Activated gamma-delta T cell (primary cell): Measurements from ENCODE around the gene PDE4B.

Experiments used
- DNase-seq: peaks from one replicate; lab custom pipeline; 2025; lab: John Stamatoyannopoulos, UW

The PDE4B gene

GRCh38 chr1:66240491-66241484 lies 448.1 kb downstream of the PDE4B start:
- DNase-seq = no peak

- DNase-seq = no peak
Observed at GRCh38 chr1:66242646-66243547, 450.2 kb downstream of the PDE4B start.

- no peak for DNase-seq
Observed at GRCh38 chr1:66243548-66244130, 450.9 kb downstream of the PDE4B start.

DNA sequence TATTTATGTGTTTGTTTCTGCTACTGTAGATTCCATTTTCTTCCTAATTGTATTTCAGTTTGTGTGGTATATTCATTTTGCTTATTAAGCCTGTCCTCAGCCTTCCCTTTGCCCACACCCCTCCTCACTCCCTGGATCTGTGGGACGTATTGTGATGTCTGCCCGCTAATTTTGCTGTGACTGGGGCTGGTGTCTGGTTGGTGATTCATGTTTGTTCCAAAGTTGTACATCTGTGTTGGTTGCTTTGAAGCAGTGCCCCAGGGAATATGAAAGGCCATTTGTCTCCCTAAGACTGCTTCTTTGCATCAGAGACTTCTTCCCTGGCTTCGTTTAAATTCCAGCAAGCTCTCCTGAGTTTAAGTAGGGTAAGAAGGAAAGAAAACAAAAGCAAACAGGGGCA lies 451.7 kb downstream of the PDE4B start:
- no peak for DNase-seq

DNA sequence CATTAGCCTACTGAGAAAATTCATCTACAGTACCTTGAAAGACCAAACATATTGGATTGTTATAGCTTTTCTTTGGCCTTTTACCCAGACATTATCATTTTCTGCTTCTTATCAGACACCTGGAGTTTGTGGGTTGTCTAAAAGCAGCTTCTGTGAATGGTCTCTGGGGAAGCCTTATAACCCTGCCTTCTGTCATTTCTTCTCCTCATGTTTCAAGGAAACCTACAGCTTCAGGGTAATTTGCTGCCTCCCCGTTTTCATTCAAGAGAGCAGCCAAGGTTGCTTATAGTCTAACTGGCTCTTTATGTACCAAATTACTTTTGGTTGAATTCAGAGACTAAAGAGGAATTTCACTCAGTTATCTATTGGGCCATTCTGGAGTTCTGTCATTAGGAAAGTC lies 453.0 kb downstream of the PDE4B start:
- no peak for DNase-seq

- DNase-seq = no peak
Observed at GRCh38 chr1:66246351-66247269, 453.9 kb downstream of the PDE4B start.

- DNase-seq = no peak
Observed at GRCh38 chr1:66247415-66248208, 454.9 kb downstream of the PDE4B start.

DNA sequence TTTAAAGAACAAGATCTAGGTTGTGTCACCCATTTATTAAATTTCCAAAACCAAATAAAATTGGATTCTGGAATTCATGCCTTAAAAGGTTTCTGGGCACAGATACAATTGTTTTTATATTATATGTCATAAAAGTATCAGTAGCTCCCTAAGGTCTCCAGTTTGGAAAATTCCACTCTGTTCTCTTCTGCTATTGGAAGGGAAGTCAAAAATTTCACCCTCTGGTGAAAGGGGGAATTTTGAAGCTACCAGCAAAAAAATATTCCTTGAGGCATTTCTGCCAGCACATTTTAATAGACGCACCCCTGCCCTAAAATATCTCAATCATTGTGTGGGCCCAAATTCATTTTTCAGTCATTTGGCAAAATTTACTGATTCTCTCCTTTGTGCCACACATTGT lies 455.6 kb downstream of the PDE4B start:
- no peak for DNase-seq

- DNase-seq = no peak
Observed at GRCh38 chr1:66248746-66249145, 456.1 kb downstream of the PDE4B start.

DNA sequence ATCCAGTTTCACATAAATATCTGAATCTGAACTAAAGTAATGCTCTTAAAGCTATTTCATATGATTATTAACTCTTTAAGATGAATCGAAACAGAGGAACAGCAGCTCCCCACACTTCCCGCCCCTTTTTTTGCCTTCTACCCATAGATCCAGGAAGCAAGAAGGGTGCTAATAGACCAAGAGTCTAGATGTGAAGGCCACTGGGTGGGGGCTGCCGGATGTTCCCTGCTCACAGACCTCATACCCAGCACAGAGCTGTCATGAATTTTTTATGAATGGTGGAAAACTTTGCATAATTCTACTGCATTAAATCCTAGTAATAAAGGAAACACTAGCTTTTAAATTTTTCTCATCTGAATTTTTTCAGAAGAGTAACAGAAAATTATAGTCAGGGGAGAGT lies 457.4 kb downstream of the PDE4B start:
- DNase-seq = no peak

GRCh38 chr1:66250478-66250877 lies 457.8 kb downstream of the PDE4B start:
- no peak for DNase-seq

- no peak for DNase-seq
Observed at GRCh38 chr1:66251546-66251945, 458.9 kb downstream of the PDE4B start.

DNA sequence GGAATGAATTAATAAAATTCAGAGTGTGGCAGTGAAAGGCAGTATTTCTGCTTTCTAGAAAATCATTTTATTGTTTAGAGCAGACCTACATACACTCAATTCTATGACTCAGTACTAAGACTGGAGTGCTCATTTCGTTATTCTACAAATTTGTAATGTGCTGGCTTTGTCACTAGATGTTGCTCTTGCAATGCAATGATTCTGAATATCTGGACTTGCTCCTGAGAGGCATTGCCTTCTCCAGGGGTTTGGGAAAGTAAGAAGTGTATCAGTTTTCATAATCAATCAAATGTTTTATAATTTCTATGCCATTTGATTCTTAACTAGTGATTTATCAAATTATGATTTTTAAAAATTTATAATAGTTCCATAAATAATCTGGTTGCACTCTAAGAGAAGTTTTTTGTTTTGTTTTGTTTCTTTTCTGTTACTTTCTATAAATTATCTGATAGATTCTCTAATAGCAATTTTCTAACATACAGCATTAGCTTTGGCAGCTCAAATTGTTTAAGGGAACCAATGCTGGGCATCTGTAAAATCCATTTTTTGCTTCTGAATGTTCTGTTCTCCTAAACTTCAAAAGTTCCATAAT lies 460.7 kb downstream of the PDE4B start:
- DNase-seq = no peak

GRCh38 chr1:66254785-66255184 lies 462.1 kb downstream of the PDE4B start:
- DNase-seq = no peak

- DNase-seq = no peak
Observed at GRCh38 chr1:66256629-66257572, 464.2 kb downstream of the PDE4B start.

GRCh38 chr1:66258404-66259105 lies 465.9 kb downstream of the PDE4B start:
- DNase-seq = no peak

DNA sequence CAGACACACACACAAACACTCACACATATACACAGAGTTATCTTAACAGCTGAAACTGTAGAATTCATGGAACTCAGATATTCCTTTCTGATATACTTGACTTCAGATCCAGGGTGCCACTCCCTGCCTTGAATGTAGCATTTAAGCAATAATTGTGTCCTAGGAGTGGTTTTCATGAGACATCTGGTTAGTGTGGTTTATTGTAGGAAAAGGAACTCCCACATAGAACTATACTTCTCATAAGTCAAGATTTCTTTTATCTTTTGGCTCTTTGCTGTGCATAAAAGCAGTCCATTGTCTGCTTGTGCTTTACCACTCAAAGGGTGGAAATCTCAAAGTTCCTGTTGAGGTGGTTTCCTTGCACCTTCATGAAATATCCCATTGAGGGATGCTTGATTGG lies 468.7 kb downstream of the PDE4B start:
- no peak for DNase-seq
